CD4-positive, alpha-beta T cell (primary cell): ENCODE results near the gene FGGY. TPM values are rescaled to one million over a fixed set of nuclear protein-coding genes. Genes with fewer than 3 reads are reported as not detected.

Experiments used
- ATAC-seq: fragments of 200-7000 bp; cut with Tn5 transposase; one replicate; pipeline ENCODE4 v1.10.0; 2022; ENCODE audit warnings: mild to moderate bottlenecking; ENCODE audit not compliant: poor library complexity
- CTCF ChIA-PET: fragments of 350-600 bp; sonication (Branson Sonifier 250); formaldehyde crosslinking; loops from one replicate; lab custom pipeline; 2021; ENCODE audit warnings: antibody characterized with exemption, inconsistent platforms; lab: Charles Lee
- POLR2A ChIA-PET: fragments of 350-600 bp; sonication (Branson Sonifier 250); formaldehyde crosslinking; loops from one replicate; lab custom pipeline; 2021; ENCODE audit warnings: antibody characterized with exemption, inconsistent platforms; lab: Charles Lee
- DNase-seq, 14 experiments: peaks; one replicate each; pipeline ENCODE4 v3.0.0-alpha.2; 2013 to 2020; ENCODE audit warnings: mixed read lengths in 2 of 14
- H3K27ac ChIP-seq, 2 donors: one replicate each; pipeline versions ENCODE4 v1.5.1 to v1.7.0; 2013; ENCODE audit warnings: low read length in 2 of 2, low read depth in 1 of 2, mild to moderate bottlenecking in 1 of 2
- H3K27me3 ChIP-seq, 2 experiments: 1 replicate in 1 of 2; 2 replicates in 1 of 2; pipeline versions ENCODE4 v1.6.1 to v1.7.0; 2013; ENCODE audit warnings: low read length in 2 of 2, control low read depth in 1 of 2, mild to moderate bottlenecking in 1 of 2, moderate library complexity in 1 of 2; ENCODE audit not compliant: insufficient read depth in 2 of 2, control insufficient read depth in 1 of 2
- H3K36me3 ChIP-seq: one replicate; pipeline ENCODE4 v1.6.1; 2013; ENCODE audit warnings: low read length, control low read depth; ENCODE audit not compliant: insufficient read depth
- H3K4me1 ChIP-seq: one replicate; pipeline ENCODE4 v1.6.1; 2013; ENCODE audit warnings: low read length, control low read depth; ENCODE audit not compliant: insufficient read depth
- H3K4me3 ChIP-seq: one replicate; pipeline ENCODE4 v1.5.1; 2013; ENCODE audit warnings: mild to moderate bottlenecking, low read length, moderate library complexity
- H3K9me3 ChIP-seq, 2 experiments: 1 replicate in 1 of 2; 2 replicates in 1 of 2; pipeline versions ENCODE4 v1.6.1 to v1.7.0; 2013; ENCODE audit warnings: low read length in 2 of 2, mild to moderate bottlenecking in 2 of 2, control low read depth in 1 of 2, moderate library complexity in 1 of 2; ENCODE audit not compliant: control insufficient read depth in 1 of 2, insufficient read depth in 1 of 2
- H3K27ac Mint-ChIP-seq: one replicate; pipeline ENCODE4 v1.8.0; 2020; ENCODE audit warnings: mixed read lengths
- H3K27me3 Mint-ChIP-seq: one replicate; pipeline ENCODE4 v1.8.0; 2021; ENCODE audit warnings: mixed read lengths
- H3K36me3 Mint-ChIP-seq: one replicate; pipeline ENCODE4 v1.8.0; 2021; ENCODE audit warnings: low read depth, mixed read lengths
- H3K4me1 Mint-ChIP-seq: one replicate; pipeline ENCODE4 v1.8.0; 2021; ENCODE audit warnings: low read depth, mixed read lengths
- H3K4me3 Mint-ChIP-seq: one replicate; pipeline ENCODE4 v1.8.0; 2020; ENCODE audit warnings: mild to moderate bottlenecking, mixed read lengths
- H3K9me3 Mint-ChIP-seq: one replicate; pipeline ENCODE4 v1.8.0; 2020; ENCODE audit warnings: mixed read lengths
- CTCF ChIP-seq: fragments of 200-600 bp; IDR thresholded peaks from one replicate; pipeline ENCODE4 v1.8.0; 2022; ENCODE audit warnings: antibody characterized with exemption, mild to moderate bottlenecking
- intact Hi-C, 2 experiments: fragments of 100-400 bp; cut with DNase I in 1 of 2; cut with micrococcal nuclease in 1 of 2; formaldehyde crosslinking; loops; one replicate each; pipeline versions ENCODE4 v1.15.1 to v1.9.0; 2023 to 2025; cut with DNase I, micrococcal nuclease
- total RNA-seq, 174 experiments: library from RNA in 2 of 174; stranded (reverse) in 2 of 174; gene quantifications; one replicate each; pipeline ENCODE4 v1.2.3 and lab custom pipeline; 2021 to 2026

FGGY gene
- total RNA-seq, 2 experiments from 2014 or later, result 9.5 to 10.0 TPM

DNA sequence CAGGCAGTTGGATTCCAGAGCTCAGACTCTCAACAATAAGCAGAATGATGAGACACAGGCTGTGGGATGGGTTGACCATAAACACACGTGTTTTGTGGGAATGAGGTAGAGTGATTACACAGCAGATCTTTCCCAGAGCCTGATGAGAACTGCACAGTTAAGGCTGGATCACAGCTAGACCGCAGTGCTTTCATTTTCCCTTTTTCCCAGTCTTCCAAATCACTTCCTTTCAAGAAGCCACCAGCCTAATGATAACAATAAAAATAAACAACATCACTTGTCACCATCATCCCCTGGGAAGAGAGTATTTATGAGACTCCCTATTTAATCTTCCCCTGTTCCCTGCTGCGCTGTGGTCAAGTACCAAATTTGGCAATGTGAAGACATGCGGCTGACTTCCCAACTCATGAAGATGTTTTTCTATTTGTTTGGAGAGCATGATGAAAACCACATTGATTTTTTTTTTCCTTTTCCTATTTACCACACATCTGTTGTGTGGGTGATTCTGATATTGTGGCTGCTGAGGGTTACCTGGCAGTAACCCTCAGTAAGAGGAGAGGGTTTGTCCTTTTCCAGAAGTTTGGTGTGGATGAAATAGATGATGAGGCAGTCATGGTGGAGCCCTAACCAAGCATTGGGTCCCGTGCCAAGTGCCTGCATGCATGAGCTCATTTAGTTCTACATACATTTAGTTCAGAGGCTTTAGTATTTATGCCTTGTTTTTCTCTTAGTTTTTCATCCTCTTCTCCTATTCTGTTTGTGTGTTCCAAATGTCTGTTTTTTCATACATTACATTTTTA, 268.9 kb downstream of the FGGY start:
- Histone ChIP-seq H3K4me1 (peaks cover 11% of the 10 kb centered on the region), H3K36me3 (no peaks in the 10 kb centered on the region), H3K27ac (no peak overlapping the region), H3K4me3 (no peak overlapping the region), H3K27me3 (no peaks in the 10 kb centered on the region), H3K9me3 (no peaks in the 10 kb centered on the region)
- Mint-ChIP-seq H3K4me1 (peaks cover 15% of the 10 kb centered on the region), H3K27ac (no peak overlapping the region), H3K4me3 (no peak overlapping the region), H3K36me3 (no peaks in the 10 kb centered on the region), H3K9me3 (no peaks in the 10 kb centered on the region), H3K27me3 (no peaks in the 10 kb centered on the region)
- intact Hi-C loops, result no loop called here
- DNase-seq, result no peak
- CTCF ChIA-PET, result no interaction called here
- TF ChIP-seq CTCF, result no peak
- POLR2A ChIA-PET, result no interaction called here
- ATAC-seq, result no peak

- no peak for TF ChIP-seq CTCF
- Mint-ChIP-seq H3K4me3 (no peak overlapping the region), H3K4me1 (peaks cover 35% of the 10 kb centered on the region), H3K27me3 (peaks cover 10% of the 10 kb centered on the region), H3K9me3 (no peaks in the 10 kb centered on the region), H3K27ac (no peak overlapping the region), H3K36me3 (no peaks in the 10 kb centered on the region)
- H3K9me3 ChIP-seq, result no peaks in the 10 kb centered on the region
- H3K27me3 ChIP-seq, result no peaks in the 10 kb centered on the region
- CTCF ChIA-PET, result no interaction called here
- POLR2A ChIA-PET, result no interaction called here
- H3K4me3 ChIP-seq, result no peak overlapping the region
- no peak overlapping the region for H3K27ac ChIP-seq
- ATAC-seq (no peak), DNase-seq (no peak)
- intact Hi-C loops, result no loop called here
- peaks cover 12% of the 10 kb centered on the region for H3K4me1 ChIP-seq
- no peaks in the 10 kb centered on the region for H3K36me3 ChIP-seq
These were observed 271.5 kb downstream of the FGGY start for GRCh38 chr1:59568158-59568935.

DNA sequence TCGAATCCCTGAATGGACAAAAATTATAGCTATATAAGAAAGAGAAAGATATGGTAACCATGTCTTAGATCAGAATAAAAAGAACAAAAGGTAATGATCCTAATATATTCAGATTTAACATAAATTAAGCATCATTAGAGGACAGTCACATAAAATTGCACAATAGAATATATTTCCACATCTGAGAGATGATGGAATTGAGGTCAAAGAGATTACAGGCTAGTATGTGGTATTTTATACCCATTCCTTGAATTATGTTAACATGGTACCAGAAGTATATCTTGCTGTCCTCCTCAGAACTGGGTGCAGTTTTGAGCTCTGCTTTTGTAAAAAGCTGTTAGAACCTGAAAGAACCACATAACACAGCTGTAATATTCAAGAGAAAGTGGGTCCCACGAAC, 272.3 kb downstream of the FGGY start:
- CTCF ChIA-PET, result no interaction called here
- ATAC-seq, result no peak
- H3K4me3 ChIP-seq, result no peak overlapping the region

More for the DNA sequence above, 272.3 kb downstream of the FGGY start:
- peaks cover 12% of the 10 kb centered on the region for H3K4me1 ChIP-seq
- no peaks in the 10 kb centered on the region for H3K36me3 ChIP-seq
- Mint-ChIP-seq H3K27me3 (peaks cover 10% of the 10 kb centered on the region), H3K36me3 (no peaks in the 10 kb centered on the region), H3K9me3 (peaks cover 2% of the 10 kb centered on the region), H3K27ac (no peak overlapping the region), H3K4me1 (peaks cover 35% of the 10 kb centered on the region), H3K4me3 (no peak overlapping the region)
- no peak overlapping the region for H3K27ac ChIP-seq
- POLR2A ChIA-PET, result no interaction called here
- DNase-seq, result no peak
- peaks cover 0 to 4% of the 10 kb centered on the region in 2 experiments for H3K9me3 ChIP-seq
- no peak for TF ChIP-seq CTCF
- H3K27me3 ChIP-seq, result no peaks in the 10 kb centered on the region
- intact Hi-C loops, result no loop called here
